PC-3 (cell line): ENCODE measurements around the gene FOXP3. TPM values are rescaled to one million over a fixed set of nuclear protein-coding genes. Genes with fewer than 3 reads are reported as not detected.

Experiments
- ATAC-seq: fragments of 200-7000 bp; cut with Tn5 transposase; 2 replicates; pipeline ENCODE4 v1.9.1; 2020; ENCODE audit warnings: mild to moderate bottlenecking, moderate library complexity
- BruUV-seq: library from RNA; stranded (reverse); fragments of 400-500 nt; replicated peaks from 2 replicates; lab custom pipeline; 2021; lab: Mats Ljungman, UMichigan
- CTCF ChIA-PET: fragments of 300-600 bp; sonication (Branson Sonifier 250); formaldehyde crosslinking; loops from one replicate; lab custom pipeline; 2022; ENCODE audit warnings: antibody characterized with exemption; lab: Charles Lee
- POLR2A ChIA-PET: fragments of 300-600 bp; sonication (Branson Sonifier 250); formaldehyde crosslinking; loops from one replicate; lab custom pipeline; 2022; ENCODE audit warnings: antibody characterized with exemption; ENCODE audit not compliant: unreplicated experiment; lab: Charles Lee
- DNase-seq: peaks from one replicate; pipeline ENCODE4 v3.0.0-alpha.2; 2015
- H2AFZ ChIP-seq: fragments of 300-600 bp; sonication (generic); 2 replicates; pipeline ENCODE4 v1.6.0; 2016; ENCODE audit warnings: antibody characterized with exemption, low read length
- H3F3A ChIP-seq: fragments of 300-600 bp; sonication (generic); one replicate; pipeline ENCODE4 v1.6.0; 2017; ENCODE audit warnings: antibody characterized with exemption, low read length, control low read depth, mild to moderate bottlenecking; ENCODE audit not compliant: unreplicated experiment
- H3K27ac ChIP-seq: fragments of 300-600 bp; sonication (generic); 2 replicates; pipeline ENCODE4 v1.5.1; 2016; ENCODE audit warnings: mild to moderate bottlenecking, low read length
- H3K27me3 ChIP-seq: fragments of 300-600 bp; sonication (generic); 2 replicates; pipeline ENCODE4 v1.6.1; 2016; ENCODE audit warnings: low read length, mixed read lengths
- H3K36me3 ChIP-seq: fragments of 300-600 bp; sonication (generic); 2 replicates; pipeline ENCODE4 v1.6.1; 2016; ENCODE audit warnings: low read depth, mixed run types, low read length, mixed read lengths
- H3K4me1 ChIP-seq: fragments of 300-600 bp; sonication (generic); 2 replicates; pipeline ENCODE4 v1.5.1; 2016; ENCODE audit warnings: low read length; ENCODE audit not compliant: insufficient read depth
- H3K4me2 ChIP-seq: fragments of 300-600 bp; sonication (generic); 2 replicates; pipeline ENCODE4 v1.6.0; 2016; ENCODE audit warnings: low read length
- H3K4me3 ChIP-seq: fragments of 300-600 bp; sonication (generic); 2 replicates; pipeline ENCODE4 v1.5.1; 2016; ENCODE audit warnings: mild to moderate bottlenecking, low read length, mixed read lengths
- H3K79me2 ChIP-seq: fragments of 300-600 bp; sonication (generic); 2 replicates; pipeline ENCODE4 v1.6.1; 2017; ENCODE audit warnings: low read length, mixed read lengths
- H3K9ac ChIP-seq: fragments of 300-600 bp; sonication (generic); 2 replicates; pipeline ENCODE4 v1.6.0; 2016; ENCODE audit warnings: mild to moderate bottlenecking, low read length
- H3K9me2 ChIP-seq: fragments of 300-600 bp; sonication (generic); replicated peaks from 2 replicates; pipeline ENCODE4 v1.6.1; 2016; ENCODE audit warnings: mixed run types, low read length, mixed read lengths
- H3K9me3 ChIP-seq: fragments of 300-600 bp; sonication (generic); 2 replicates; pipeline ENCODE4 v1.6.1; 2016; ENCODE audit warnings: low read length, mixed read lengths
- H4K20me1 ChIP-seq: fragments of 300-600 bp; sonication (generic); 2 replicates; pipeline ENCODE4 v1.6.1; 2016; ENCODE audit warnings: low read length, mixed read lengths
- CTCF ChIP-seq: fragments of 300-600 bp; sonication (generic); conservative IDR thresholded peaks from 2 replicates; pipeline ENCODE4 v1.5.1; 2017; ENCODE audit warnings: antibody characterized with exemption, low read depth, mild to moderate bottlenecking, low read length
- EZH2 ChIP-seq: fragments of 300-600 bp; sonication (generic); IDR thresholded peaks from one replicate; pipeline ENCODE4 v1.6.1; 2017; ENCODE audit warnings: antibody characterized with exemption, mild to moderate bottlenecking, low read length; ENCODE audit not compliant: unreplicated experiment
- EZH2phosphoT487 ChIP-seq: fragments of 300-600 bp; sonication (generic); IDR thresholded peaks from 2 replicates; pipeline ENCODE4 v1.6.1; 2018; ENCODE audit warnings: mild to moderate bottlenecking, antibody characterized with exemption, low read length, borderline replicate concordance
- intact Hi-C: fragments of 100-400 bp; cut with micrococcal nuclease; formaldehyde crosslinking; loops from 2 replicates; pipeline ENCODE4 v1.9.0; 2023
- total RNA-seq: library from RNA; depleted of rRNA; stranded (reverse); fragments of >200 nt; gene quantifications from 2 replicates; pipeline ENCODE4 v1.2.3, GENCODE V29; 2014

Gene FOXP3
- total RNA-seq, 1 experiment from 2014 or later: not detected

- ChIA-PET POLR2A (no interaction called here), CTCF (no interaction called here)
- Histone ChIP-seq H3K27ac (no peak overlapping the region), H3K9ac (no peak overlapping the region), H3K36me3 (no peaks in the 10 kb centered on the region), H3K79me2 (no peaks in the 10 kb centered on the region), H3K4me3 (no peak overlapping the region), H3K4me1 (no peaks in the 10 kb centered on the region), H3K9me3 (no peaks in the 10 kb centered on the region), H3K27me3 (no peaks in the 10 kb centered on the region), H4K20me1 (no peaks in the 10 kb centered on the region), H3K4me2 (no peak overlapping the region), H2AFZ (no peak overlapping the region), H3F3A (no peaks in the 10 kb centered on the region), H3K9me2 (no peaks in the 10 kb centered on the region)
- DNase-seq: no peak
- BruUV-seq: no TSS peak
- TF ChIP-seq EZH2phosphoT487 (no peak), EZH2 (no peak), CTCF (no peak)
- no peak for ATAC-seq
- intact Hi-C loops: no loop called here
These were observed 50.1 kb downstream of the FOXP3 start for GRCh38 chrX:49214416-49214815.

- DNase-seq: no peak
- Histone ChIP-seq H2AFZ (no peak overlapping the region), H3K36me3 (no peaks in the 10 kb centered on the region), H3K4me2 (no peak overlapping the region), H3K79me2 (no peaks in the 10 kb centered on the region), H3K27me3 (no peaks in the 10 kb centered on the region), H3K4me1 (no peaks in the 10 kb centered on the region), H3K9me2 (no peaks in the 10 kb centered on the region), H3K4me3 (no peak overlapping the region), H3K9me3 (no peaks in the 10 kb centered on the region), H3F3A (no peaks in the 10 kb centered on the region), H3K9ac (no peak overlapping the region), H3K27ac (no peak overlapping the region), H4K20me1 (no peaks in the 10 kb centered on the region)
- ChIA-PET POLR2A (no interaction called here), CTCF (no interaction called here)
- intact Hi-C loops: no loop called here
- TF ChIP-seq EZH2 (no peak), EZH2phosphoT487 (no peak), CTCF (no peak)
- ATAC-seq: no peak
- BruUV-seq: no TSS peak
These were observed 51.6 kb downstream of the FOXP3 start for GRCh38 chrX:49212861-49213260.

- H3K9me2 ChIP-seq: no peaks in the 10 kb centered on the region
- no TSS peak for BruUV-seq
- H3K27ac ChIP-seq: no peak overlapping the region
- DNase-seq (no peak), ATAC-seq (no peak)
- H3K36me3 ChIP-seq: no peaks in the 10 kb centered on the region
- TF ChIP-seq EZH2phosphoT487: no peak
- no peak for TF ChIP-seq CTCF
- TF ChIP-seq EZH2: no peak
- H3K4me3 ChIP-seq: no peak overlapping the region
- no peaks in the 10 kb centered on the region for H4K20me1 ChIP-seq
- CTCF ChIA-PET: no interaction called here
- H3K4me1 ChIP-seq: no peaks in the 10 kb centered on the region
- no peak overlapping the region for H2AFZ ChIP-seq
- intact Hi-C loops: no loop called here
- H3F3A ChIP-seq: no peaks in the 10 kb centered on the region
- no peak overlapping the region for H3K9ac ChIP-seq
- no peaks in the 10 kb centered on the region for H3K79me2 ChIP-seq
- POLR2A ChIA-PET: no interaction called here
- H3K9me3 ChIP-seq: no peaks in the 10 kb centered on the region
- no peaks in the 10 kb centered on the region for H3K27me3 ChIP-seq
- no peak overlapping the region for H3K4me2 ChIP-seq
These were observed 52.3 kb downstream of the FOXP3 start for GRCh38 chrX:49212209-49212608.
